GM15510 (cell line): ENCODE results near the gene SLC25A1.

Experiments used
- POLR2A ChIP-seq: IDR thresholded peaks from 3 replicates; pipeline ENCODE4 v1.6.1; 2011; ENCODE audit warnings: borderline replicate concordance; ENCODE audit not compliant: insufficient read length; ENCODE audit errors: extremely low read depth

Gene SLC25A1

DNA sequence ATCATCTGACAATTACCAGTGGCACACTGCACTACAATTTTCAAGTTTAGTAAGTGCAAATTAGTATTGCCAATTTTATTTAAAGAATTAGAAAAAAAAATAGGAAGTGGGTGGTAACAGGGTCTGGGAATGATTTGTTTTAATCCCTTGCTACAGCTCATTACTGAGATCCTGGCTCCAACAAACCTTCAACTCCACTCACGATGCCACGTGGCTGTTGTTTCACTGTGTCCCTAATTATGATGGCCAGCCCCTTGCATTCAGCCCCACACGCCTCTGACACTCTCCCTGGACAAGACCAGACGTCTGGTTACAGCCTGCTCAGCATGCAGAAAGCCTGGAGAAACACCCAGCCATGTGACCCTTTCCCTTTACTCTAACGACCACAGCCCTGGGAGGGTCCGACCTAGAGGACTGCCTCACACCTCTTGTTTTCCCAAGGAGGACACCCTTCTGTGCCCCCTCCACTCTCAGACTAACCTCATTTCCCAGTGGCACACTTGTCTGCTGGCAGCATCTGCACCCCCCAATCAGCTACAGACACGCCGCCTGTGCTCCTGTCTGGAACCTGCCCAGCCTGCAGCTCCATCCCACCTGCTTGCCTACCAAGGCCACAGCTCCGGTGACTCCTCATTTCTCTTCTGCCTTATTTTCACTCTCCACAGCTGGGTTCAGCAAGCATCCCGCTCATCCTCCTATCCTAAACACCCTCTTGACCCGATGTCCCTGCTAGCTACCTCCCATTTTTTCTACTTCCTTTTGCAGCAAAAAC, 18.5 kb upstream of the SLC25A1 start:
- no peak for TF ChIP-seq POLR2A

DNA sequence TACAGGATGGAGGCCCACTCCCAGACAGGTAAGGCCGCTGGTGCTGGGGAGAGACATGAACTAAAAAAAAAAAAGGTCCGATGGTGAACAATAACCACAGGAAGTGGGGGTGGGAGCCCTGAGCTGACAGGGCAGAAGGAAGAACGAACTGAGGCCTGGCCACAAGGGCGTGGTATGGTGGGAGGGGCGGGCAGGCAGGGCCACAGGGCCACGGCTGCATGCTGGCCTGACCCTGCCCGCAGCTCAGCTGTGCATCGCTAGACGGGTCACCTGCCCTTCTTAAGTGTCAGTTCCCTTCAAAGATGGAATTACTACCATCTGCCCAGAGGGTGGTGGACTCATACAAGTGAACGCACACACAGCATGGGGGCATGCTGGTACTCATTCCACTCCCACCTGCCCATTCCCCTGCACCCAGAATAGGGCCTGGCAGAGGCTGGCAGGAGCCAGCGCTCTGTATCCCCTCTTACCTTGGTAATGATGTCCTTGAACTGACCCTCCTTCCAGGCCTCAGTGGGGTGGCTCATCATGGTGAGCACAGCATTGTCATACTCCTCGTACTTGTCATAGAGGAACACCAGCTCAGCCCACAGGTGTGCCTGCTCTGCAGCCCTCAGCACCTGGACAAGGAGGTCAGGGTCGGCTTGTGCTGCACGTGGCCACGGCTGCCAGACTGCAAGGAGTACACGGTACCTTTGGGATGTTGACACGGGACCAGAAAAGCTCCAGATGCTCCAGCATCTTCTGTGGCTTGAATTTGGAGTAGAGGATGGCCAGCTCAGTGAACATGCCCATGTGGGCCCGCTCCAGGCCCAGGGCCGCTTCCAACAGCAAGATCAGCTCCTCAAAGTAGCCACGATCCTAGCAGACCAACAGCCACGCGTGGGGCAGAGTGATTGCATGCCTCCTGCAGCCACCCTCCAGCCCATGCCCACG, 17.5 kb upstream of the SLC25A1 start:
- TF ChIP-seq POLR2A: no peak

DNA sequence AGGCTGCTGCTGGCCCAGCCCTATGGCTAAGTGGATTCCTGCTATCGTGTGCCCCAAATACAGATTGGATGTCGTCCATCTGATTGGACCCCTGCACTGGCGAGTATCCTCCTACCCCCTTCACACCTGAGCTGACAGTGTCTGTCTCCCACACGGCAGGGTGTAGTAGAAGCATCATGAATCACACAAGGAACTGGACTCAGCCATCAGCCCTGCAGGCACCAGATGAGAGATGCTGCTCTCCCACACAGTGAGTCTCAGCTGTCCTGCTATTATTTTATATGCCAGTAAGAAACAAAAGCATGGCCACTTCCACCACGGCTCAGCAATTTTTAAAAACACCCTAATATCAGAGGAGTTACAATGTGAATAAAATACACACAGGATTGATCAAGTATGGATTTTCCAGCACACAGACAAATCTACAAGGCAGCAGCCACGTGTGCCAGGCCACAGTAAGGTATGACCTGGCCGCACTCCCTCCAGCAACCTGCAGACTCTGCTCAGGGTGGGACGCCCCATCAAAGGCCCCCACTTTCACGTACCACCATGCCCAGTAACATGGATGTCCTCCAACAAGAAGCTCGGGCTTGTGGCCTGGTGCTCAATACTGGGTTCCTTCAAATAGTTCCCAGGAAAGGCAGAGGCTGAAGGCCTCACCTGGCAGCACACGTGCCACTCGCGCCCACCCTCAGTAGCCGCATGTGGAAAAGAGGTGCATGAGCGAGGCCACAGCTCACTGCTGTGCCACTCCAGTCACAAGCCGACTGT, 16.4 kb upstream of the SLC25A1 start:
- no peak for TF ChIP-seq POLR2A

- TF ChIP-seq POLR2A: no peak
Observed at GRCh38 chr22:19193879-19194278, 15.3 kb upstream of the SLC25A1 start.

DNA sequence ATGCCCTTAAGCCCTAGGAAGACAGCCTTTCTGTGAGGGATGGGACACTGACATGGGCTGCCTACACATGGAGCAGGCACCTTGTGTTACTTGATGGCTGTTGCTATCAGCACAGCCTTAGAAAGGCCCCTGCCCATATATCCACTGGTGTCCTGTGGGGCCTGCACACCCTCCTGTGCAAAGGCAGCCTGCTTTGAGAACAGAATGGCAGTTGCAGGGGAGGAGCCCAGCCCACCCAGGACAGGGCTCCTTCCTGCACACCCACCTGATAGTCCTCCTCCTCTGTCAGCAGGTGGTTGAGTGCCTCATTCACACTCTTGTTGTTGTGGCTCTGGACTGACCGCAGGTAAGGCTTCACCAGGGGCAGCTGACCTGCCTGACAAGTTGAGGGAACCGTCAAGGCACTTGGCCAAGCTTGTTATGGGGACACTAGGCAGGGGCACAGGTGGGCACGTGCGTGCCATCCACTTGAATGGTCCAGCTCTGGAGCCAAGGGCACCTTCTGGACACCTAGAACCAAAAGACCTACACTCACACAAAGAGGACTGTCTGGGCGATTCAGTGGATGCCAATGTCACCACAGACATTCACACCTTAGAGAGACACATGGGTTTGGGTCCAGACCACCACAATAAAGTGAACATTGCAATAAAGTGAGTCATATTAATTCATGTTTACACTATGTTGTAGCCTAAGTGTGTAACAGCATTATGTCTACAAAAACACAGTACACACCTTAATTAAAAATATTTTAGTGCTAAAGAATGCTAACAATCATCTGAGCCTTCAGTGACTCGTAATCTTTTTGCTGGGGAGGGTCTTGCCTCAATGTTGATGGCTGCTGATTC, 9.4 kb upstream of the SLC25A1 start:
- TF ChIP-seq POLR2A: no peak

GRCh38 chr22:19184276-19184997, 5.9 kb upstream of the SLC25A1 start:
- TF ChIP-seq POLR2A: no peak

GRCh38 chr22:19183216-19183615, 4.7 kb upstream of the SLC25A1 start:
- TF ChIP-seq POLR2A: no peak

DNA sequence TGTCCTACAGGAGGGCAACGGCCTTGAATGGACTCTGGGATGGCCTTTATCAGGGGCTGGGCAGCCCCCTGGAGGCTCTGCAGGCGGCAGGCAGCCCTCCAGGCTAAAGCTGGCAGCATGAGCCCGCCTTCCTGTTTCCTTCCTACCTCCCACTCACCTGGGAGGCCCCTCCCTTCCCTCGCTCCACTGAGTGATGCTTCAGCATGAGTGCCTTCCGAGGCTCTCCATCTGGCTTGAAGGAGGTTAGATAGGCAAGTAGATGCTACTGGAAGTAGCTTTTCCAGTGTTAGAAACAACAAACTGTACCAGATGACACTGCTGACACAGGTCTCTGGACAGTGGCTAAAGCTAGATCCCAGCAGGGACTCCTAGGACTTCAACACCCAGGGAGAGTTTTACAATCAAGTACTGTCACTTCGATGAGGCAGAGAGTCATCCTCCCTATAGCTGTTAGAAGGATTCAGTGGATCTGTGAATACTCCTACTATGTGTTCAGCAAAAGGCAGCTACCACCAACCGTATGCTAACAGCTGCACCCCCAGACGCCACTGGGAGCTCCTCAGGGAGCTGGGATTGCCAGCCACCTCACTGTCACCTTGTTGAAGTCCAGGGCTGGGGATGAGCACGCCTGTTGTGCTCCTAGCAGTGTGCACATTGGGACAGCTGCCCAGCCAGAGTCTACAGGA, 4.1 kb upstream of the SLC25A1 start:
- no peak for TF ChIP-seq POLR2A

DNA sequence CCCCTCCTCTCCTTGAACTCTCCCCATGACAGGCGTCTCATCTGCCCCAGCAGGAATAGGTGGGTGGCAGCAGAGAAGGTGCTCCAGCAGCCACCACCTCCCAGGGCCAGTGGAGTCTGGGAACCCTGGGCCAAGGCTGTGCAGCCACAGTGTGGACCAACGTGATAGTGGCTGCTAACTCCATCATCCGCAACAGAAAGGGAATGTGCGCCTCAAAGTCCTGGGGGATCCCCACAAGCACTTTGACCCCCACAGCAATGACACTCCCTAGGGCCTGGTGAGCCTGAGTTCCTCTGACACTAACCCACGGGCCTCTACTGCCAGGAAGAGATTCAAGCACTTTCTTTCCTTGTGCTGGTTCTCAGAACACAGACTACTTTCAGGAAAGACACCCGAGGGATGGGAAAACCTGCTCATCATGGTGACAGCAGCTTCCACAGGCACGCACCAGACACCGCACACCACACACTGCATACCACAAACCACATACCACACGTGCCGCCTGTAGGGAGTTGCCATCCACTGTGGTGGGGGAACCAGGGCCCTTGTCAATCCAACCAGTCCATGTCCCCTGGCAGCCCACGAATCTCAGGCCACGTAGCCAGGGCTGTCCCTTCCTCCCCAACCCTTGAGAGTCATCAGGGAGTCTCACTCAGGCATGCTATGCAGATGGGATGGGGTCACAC, 3.4 kb upstream of the SLC25A1 start:
- no peak for TF ChIP-seq POLR2A

GRCh38 chr22:19180740-19181410, 2.3 kb upstream of the SLC25A1 start:
- no peak for TF ChIP-seq POLR2A

- TF ChIP-seq POLR2A: no peak
Observed at GRCh38 chr22:19180234-19180633, 1.7 kb upstream of the SLC25A1 start.
